GM12878 (cell line): ENCODE measurements around the gene STX1B. TPM values are rescaled to one million over a fixed set of nuclear protein-coding genes. Genes with fewer than 3 reads are reported as not detected.

ENCODE experiments used
- BCL11A ChIP-seq: IDR thresholded peaks from 2 replicates; pipeline ENCODE4 v1.6.1; 2011; ENCODE audit warnings: low read depth, low read length
- BHLHE40 ChIP-seq, 2 experiments: fragments of 450-650 bp in 1 of 2; IDR thresholded peaks; 2 replicates each; pipeline ENCODE4 v1.6.1; 2011 to 2017; ENCODE audit warnings: low read depth in 2 of 2, borderline replicate concordance in 1 of 2, improper control_type of control experiment in 1 of 2, low read length in 1 of 2, mild to moderate bottlenecking in 1 of 2
- CBFB ChIP-seq: IDR thresholded peaks from 2 replicates; pipeline ENCODE4 v1.6.1; 2016; ENCODE audit warnings: antibody characterized with exemption, low read depth
- CBX5 ChIP-seq: sonication (generic); IDR thresholded peaks from 2 replicates; pipeline ENCODE4 v1.6.1; 2016; ENCODE audit warnings: low read depth, moderate library complexity, mild to moderate bottlenecking, inconsistent platforms
- CTCF ChIP-seq, 3 experiments: IDR thresholded peaks in 2 of 3; conservative IDR thresholded peaks in 1 of 3; 2 replicates each; pipeline ENCODE4 v1.5.1; 2011; ENCODE audit warnings: low read depth in 3 of 3, low read length in 3 of 3, mild to moderate bottlenecking in 3 of 3, control low read depth in 2 of 3, moderate library complexity in 2 of 3, inconsistent platforms in 1 of 3, mixed read lengths in 1 of 3; ENCODE audit not compliant: control insufficient read depth in 2 of 3, insufficient read depth in 1 of 3; ENCODE audit errors: extremely low read depth in 1 of 3
- CUX1 ChIP-seq: IDR thresholded peaks from 2 replicates; pipeline ENCODE4 v1.6.1; 2012; ENCODE audit warnings: improper control_type of control experiment, low read depth, low read length; ENCODE audit not compliant: insufficient replicate concordance
- E2F8 ChIP-seq: fragments of 450-650 bp; IDR thresholded peaks from 2 replicates; pipeline ENCODE4 v1.6.1; 2018; ENCODE audit warnings: mild to moderate bottlenecking, low read depth, moderate library complexity; ENCODE audit not compliant: partially characterized antibody
- KAT2A ChIP-seq: conservative IDR thresholded peaks from 2 replicates; pipeline ENCODE4 v1.6.1; 2011; ENCODE audit warnings: low read depth, low read length; ENCODE audit not compliant: control insufficient read depth
- MTA2 ChIP-seq: fragments of 450-650 bp; IDR thresholded peaks from 2 replicates; pipeline ENCODE4 v1.6.1; 2016; ENCODE audit warnings: low read depth, mild to moderate bottlenecking, moderate library complexity
- NBN ChIP-seq: fragments of 450-650 bp; IDR thresholded peaks from 2 replicates; pipeline ENCODE4 v1.6.1; 2016
- NFIC ChIP-seq: IDR thresholded peaks from 2 replicates; pipeline ENCODE4 v1.6.1; 2012; ENCODE audit warnings: low read depth, mild to moderate bottlenecking, inconsistent platforms, low read length, moderate library complexity
- POLR2A ChIP-seq: IDR thresholded peaks from 2 replicates; pipeline ENCODE4 v1.6.1; 2011; ENCODE audit warnings: low read depth, mild to moderate bottlenecking, low read length
- SMAD5 ChIP-seq: IDR thresholded peaks from 2 replicates; pipeline ENCODE4 v1.6.1; 2016; ENCODE audit warnings: antibody characterized with exemption, low read depth
- STAT1 ChIP-seq: fragments of 450-650 bp; conservative IDR thresholded peaks from 2 replicates; pipeline ENCODE4 v1.6.1; 2014; ENCODE audit warnings: antibody characterized with exemption, mild to moderate bottlenecking
- TARDBP ChIP-seq: IDR thresholded peaks from 2 replicates; pipeline ENCODE4 v1.6.1; 2016; ENCODE audit warnings: borderline replicate concordance
- TCF7 ChIP-seq: IDR thresholded peaks from 2 replicates; pipeline ENCODE4 v1.6.1; 2014; ENCODE audit warnings: antibody characterized with exemption, borderline replicate concordance
- ZNF207 ChIP-seq: fragments of 450-650 bp; IDR thresholded peaks from 2 replicates; pipeline ENCODE4 v1.6.1; 2014; ENCODE audit warnings: antibody characterized with exemption, mild to moderate bottlenecking, borderline replicate concordance
- polyA plus RNA-seq, 11 experiments: library from polyadenylated mRNA; depleted of rRNA in 4 of 11; unstranded in 6 of 11; stranded (reverse) in 5 of 11; fragments of >200 nt; fragmentation: Nextera tagmentation in 4 of 11; fragmentation: Illumina TruSeq in 1 of 11; extraction: Ambion mirVana in 4 of 11; extraction: Trizol in 1 of 11; gene quantifications; 1 replicate in 1 of 11; 2 replicates in 10 of 11; pipeline versions ENCODE4 v1.2.1 to v1.2.3, GENCODE V29; 2011 to 2016; ENCODE audit warnings: inconsistent platforms in 2 of 11, missing spikeins in 2 of 11, low read depth in 1 of 11
- total RNA-seq, 4 experiments: library from RNA; depleted of rRNA in 3 of 4; stranded (reverse); fragments of >200 nt in 3 of 4; fragmentation: Illumina TruSeq in 1 of 4; extraction: Trizol in 1 of 4; gene quantifications; 2 replicates each; pipeline versions ENCODE4 v1.2.1 to v1.2.3, GENCODE V29; 2013 to 2021

Gene STX1B
- total and polyA plus RNA-seq, 10 of the 15 experiments (the other 5 are each of a cell fraction or from before 2014, with no cell fraction given), result 0.22 to 2.5 (median 1.1) TPM

GRCh38 chr16:30957456-30958174 is 52.8 kb downstream of the STX1B start, which contains the start of gene SETD1A (continued):
- peak; percentile 67 for TF ChIP-seq E2F8
- TF ChIP-seq ZNF207, result peak; percentile 99
- no peak for TF ChIP-seq CUX1
- TF ChIP-seq MTA2, result no peak
- TF ChIP-seq TCF7, result 0 out of 2 replicates have a peak, but pooled peaks have one; percentile 39
- no peak for TF ChIP-seq SMAD5
- peak; percentile 88 for TF ChIP-seq NBN
- no peak for TF ChIP-seq NFIC
- peak; percentile 75 for TF ChIP-seq POLR2A
- TF ChIP-seq CBFB, result peak; percentile 23; the same call in 1 of the 2 replicates
- no peak for TF ChIP-seq CTCF (IDR thresholded peaks at IDR 0.05 in 2 of 3, conservative IDR thresholded peaks at IDR 0.05 in 1 of 3; ENCODE audit: control insufficient read depth in 2 of 3, extremely low read depth in 1 of 3, insufficient read depth in 1 of 3, low read depth in 3 of 3, low read length in 3 of 3)
- no peak for TF ChIP-seq BCL11A
- TF ChIP-seq TARDBP, result peak; percentile 79; the same call in 1 of the 2 replicates
- peak; percentile 32 to 71; a peak in 1 of 4 replicates for TF ChIP-seq BHLHE40 (IDR thresholded peaks at IDR 0.05; ENCODE audit: borderline replicate concordance in 1 of 2, low read depth in 2 of 2, low read length in 1 of 2)
- TF ChIP-seq CBX5, result 0 out of 2 replicates have a peak, but pooled peaks have one; percentile 10
- no peak for TF ChIP-seq KAT2A
- peak; percentile 94 for TF ChIP-seq STAT1
